Left lung (tissue), 10 donors: ENCODE results near the gene TMEM209. TPM values are rescaled to one million over a fixed set of nuclear protein-coding genes. Genes with fewer than 3 reads are reported as not detected.
A peak's percentile ranks its signal among the peaks of the same experiment; 100 is the strongest.
"Not testable (repeated sequence)": the region's sequence is repeated elsewhere in the genome, so short reads cannot be mapped to it uniquely, and the experiment has no call there.

Experiments
- ATAC-seq: fragments of 200-7000 bp; cut with Tn5 transposase; one replicate; pipeline ENCODE4 v1.9.1; 2020; ENCODE audit warnings: moderate library complexity
- DNase-seq, 4 donors: peaks; one replicate each; pipeline ENCODE4 v3.0.0-alpha.2; 2013 to 2020
- H3K27ac ChIP-seq, 2 donors: fragments of 200-600 bp; sonication (generic) in 1 of 2; one replicate each; pipeline versions ENCODE4 v1.5.0 to v1.8.0; 2020 to 2021
- H3K27me3 ChIP-seq, 2 donors: fragments of 200-600 bp; sonication (generic) in 1 of 2; one replicate each; pipeline versions ENCODE4 v1.5.0 to v1.8.0; 2020 to 2021
- H3K36me3 ChIP-seq, 2 donors: fragments of 200-600 bp; sonication (generic) in 1 of 2; one replicate each; pipeline versions ENCODE4 v1.5.0 to v1.8.0; 2020 to 2021
- H3K4me1 ChIP-seq, 2 donors: fragments of 200-600 bp; one replicate each; pipeline ENCODE4 v1.8.0; 2021
- H3K4me3 ChIP-seq, 2 donors: fragments of 200-600 bp; sonication (generic) in 1 of 2; one replicate each; pipeline versions ENCODE4 v1.5.0 to v1.8.0; 2020 to 2021; ENCODE audit warnings: mild to moderate bottlenecking in 1 of 2
- H3K9me3 ChIP-seq, 2 donors: fragments of 200-600 bp; sonication (generic) in 1 of 2; one replicate each; pipeline versions ENCODE4 v1.5.0 to v1.8.0; 2020 to 2021
- intact Hi-C, 2 donors: fragments of 100-400 bp; cut with DNase I; formaldehyde crosslinking; loops; one replicate each; pipeline versions ENCODE4 v1.11.2 to v1.14.2; 2022
- polyA plus RNA-seq, 6 donors: library from polyadenylated mRNA; unstranded; fragments of 120-200 nt; gene quantifications; one replicate each; pipeline ENCODE4 v1.2.1, GENCODE V29; 2013; ENCODE audit not compliant: insufficient read length in 6 of 6
- total RNA-seq, 2 donors: library from RNA; stranded (reverse); fragmentation: NEBNext Ultra II Directional; extraction: Animal tissue kit (Norgen Biotek cat#: 25700); gene quantifications; one replicate each; pipeline ENCODE4 v1.2.1, GENCODE V29; 2021
- TF ChIP-seq, protein P1 (sequence below), 2 donors: fragments of 200-600 bp; sonication (generic) in 1 of 2; IDR thresholded peaks; one replicate each; pipeline versions ENCODE4 v1.5.0 to v1.8.0; 2021; ENCODE audit warnings: antibody characterized with exemption in 2 of 2
- donor health status: DM: no; HTN: yes; CAD: no.
- donor health status: DM: no; HTN: no; CAD: no.

The TMEM209 gene
- total and polyA plus RNA-seq, 8 donors, result 18.8 to 23.5 (median 20.3) TPM

DNA sequence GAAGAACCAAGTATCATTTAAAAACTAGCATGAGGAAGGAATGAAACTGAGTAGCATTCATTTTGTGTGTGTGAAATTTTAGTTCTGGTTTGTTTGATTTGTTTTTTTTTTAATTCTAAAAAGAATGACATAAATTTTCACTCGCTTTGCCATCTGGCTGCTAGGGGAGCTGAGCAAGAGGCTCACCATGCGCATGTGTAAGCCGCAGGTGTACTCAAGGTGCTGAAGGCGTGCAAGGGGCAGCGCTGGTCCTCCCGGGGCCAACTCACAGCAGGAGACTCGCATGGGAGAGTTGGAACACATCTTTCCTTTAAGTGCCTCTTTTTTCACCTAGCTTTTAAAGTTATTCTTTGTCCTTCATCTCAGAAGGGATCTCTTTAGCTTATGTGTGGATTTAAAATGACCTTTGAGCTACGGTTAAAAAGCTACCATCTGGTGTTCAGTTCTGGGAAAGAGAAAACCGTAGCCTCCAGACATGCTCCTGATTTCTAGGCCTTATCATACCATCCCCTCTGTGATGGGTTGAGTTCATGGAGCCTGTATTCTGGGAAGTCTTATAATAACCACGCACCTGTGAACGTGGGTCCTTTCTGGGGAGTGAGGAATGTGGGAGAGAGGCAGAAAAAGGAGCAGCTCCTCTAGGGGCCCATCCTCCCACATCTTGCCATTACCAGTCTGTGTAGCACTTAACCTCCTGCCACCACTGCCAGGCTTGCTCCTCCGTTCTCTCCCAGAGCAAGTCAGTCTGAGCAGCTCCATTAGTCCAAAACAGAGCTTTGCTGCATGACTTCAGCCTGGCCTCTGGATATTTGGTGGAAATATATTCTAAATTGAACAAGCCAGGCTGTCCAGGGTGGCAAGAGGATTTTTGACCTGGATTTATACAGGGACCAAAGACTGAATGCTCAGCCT lies 73.0 kb downstream of the TMEM209 start:
- Histone ChIP-seq H3K4me1 (no peaks in the 10 kb centered on the region), H3K4me3 (no peak overlapping the region), H3K27me3 (no peaks in the 10 kb centered on the region), H3K36me3 (peaks cover 0 to 89% of the 10 kb centered on the region in 2 donors), H3K27ac (no peak overlapping the region), H3K9me3 (no peaks in the 10 kb centered on the region)
- DNase-seq, result no peak
- intact Hi-C loops, result no loop called here
- ATAC-seq, result no peak
- TF ChIP-seq, protein P1, sequence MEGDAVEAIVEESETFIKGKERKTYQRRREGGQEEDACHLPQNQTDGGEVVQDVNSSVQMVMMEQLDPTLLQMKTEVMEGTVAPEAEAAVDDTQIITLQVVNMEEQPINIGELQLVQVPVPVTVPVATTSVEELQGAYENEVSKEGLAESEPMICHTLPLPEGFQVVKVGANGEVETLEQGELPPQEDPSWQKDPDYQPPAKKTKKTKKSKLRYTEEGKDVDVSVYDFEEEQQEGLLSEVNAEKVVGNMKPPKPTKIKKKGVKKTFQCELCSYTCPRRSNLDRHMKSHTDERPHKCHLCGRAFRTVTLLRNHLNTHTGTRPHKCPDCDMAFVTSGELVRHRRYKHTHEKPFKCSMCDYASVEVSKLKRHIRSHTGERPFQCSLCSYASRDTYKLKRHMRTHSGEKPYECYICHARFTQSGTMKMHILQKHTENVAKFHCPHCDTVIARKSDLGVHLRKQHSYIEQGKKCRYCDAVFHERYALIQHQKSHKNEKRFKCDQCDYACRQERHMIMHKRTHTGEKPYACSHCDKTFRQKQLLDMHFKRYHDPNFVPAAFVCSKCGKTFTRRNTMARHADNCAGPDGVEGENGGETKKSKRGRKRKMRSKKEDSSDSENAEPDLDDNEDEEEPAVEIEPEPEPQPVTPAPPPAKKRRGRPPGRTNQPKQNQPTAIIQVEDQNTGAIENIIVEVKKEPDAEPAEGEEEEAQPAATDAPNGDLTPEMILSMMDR (IDR thresholded peaks at IDR 0.05), result no peak

DNA sequence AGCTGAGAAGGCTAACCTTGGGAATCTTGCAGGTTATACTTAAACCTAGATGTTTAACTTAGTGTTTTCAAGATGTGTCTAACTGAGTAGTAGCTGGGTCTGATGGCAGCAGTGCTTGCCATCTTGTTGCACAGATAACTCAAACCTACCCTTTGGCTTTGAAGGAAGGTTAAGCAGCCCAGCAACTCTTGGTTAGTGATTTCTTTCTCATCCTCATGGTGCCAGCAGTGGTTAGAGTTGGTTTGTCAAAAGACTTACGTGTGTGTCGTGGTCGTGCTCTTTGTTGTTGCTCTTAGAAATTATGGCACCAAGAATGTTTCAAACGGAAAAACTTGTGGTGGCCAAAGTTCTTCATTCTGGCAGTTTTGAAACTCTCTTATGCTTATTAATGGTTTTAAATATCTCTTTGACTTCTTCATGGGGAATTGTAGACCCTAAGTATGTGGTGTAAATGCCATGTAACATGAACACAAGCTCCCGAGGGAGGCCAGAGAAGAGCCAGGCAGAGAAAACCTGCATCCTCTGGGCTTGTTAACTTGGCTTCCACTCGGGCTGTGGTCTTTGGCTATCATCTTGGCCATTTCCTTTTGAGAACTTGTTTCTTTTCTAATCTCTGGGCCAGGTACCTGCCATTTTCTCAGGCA lies 73.9 kb downstream of the TMEM209 start:
- ATAC-seq (no peak), DNase-seq (no peak)
- Histone ChIP-seq H3K27me3 (no peaks in the 10 kb centered on the region), H3K4me1 (no peaks in the 10 kb centered on the region), H3K4me3 (no peak overlapping the region), H3K36me3 (peaks cover 0 to 89% of the 10 kb centered on the region in 2 donors), H3K9me3 (no peaks in the 10 kb centered on the region), H3K27ac (no peak overlapping the region)
- TF ChIP-seq, protein P1 (IDR thresholded peaks at IDR 0.05), result no peak
- intact Hi-C loops, result no loop called here

DNA sequence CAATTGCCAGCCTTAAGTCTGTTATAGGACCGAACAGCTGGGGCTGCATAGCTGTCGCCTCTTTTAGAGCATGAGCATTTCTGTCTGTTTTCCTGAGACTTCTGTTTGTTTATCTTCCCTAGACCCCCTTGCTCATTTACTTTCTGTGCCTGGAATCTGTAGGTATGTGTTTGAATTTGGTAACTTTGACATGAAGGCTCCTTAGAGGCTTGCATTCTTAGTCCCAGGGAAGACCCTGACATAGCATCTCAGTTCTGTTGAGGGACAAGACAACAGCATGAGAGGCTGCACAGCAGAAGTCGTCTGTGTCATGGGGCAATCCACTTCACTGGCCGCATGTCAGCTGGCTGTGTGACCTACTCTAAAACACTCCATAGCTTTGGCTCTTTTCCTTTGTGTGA lies 76.2 kb downstream of the TMEM209 start:
- peaks cover 0 to 92% of the 10 kb centered on the region in 2 donors for H3K36me3 ChIP-seq
- DNase-seq (peak in 2 of 4 donors; percentile 65), ATAC-seq (no peak)
- H3K27ac ChIP-seq, result no peak overlapping the region
- H3K9me3 ChIP-seq, result no peaks in the 10 kb centered on the region
- H3K4me3 ChIP-seq, result no peak overlapping the region
- TF ChIP-seq, protein P1 (IDR thresholded peaks at IDR 0.05), result no peak
- no peaks in the 10 kb centered on the region for H3K27me3 ChIP-seq
- H3K4me1 ChIP-seq, result no peaks in the 10 kb centered on the region
- intact Hi-C loops, result no loop called here

DNA sequence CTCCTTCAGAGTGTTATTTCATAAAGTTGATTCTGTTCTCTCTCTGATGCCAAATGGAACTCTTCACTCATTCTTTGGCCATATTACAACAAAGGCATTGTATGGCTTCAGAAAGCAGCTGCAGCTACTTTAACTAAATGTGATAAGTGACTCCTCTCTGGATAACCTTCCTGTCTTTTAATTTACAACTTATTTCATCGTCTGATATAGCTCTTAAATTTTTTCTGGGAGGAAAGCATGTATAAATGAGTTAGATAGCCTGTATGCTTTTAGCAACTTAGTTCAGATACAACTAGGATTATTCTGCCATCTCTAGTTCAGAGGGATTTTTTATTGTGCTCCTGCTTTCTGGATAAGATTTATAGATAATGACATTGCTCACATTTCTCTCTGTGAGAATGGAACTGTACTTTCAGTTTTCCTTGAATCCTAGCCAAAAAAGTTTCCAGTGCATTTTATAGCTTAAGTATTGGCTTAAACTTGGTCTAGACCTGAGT lies 77.3 kb downstream of the TMEM209 start:
- ATAC-seq, result no peak
- TF ChIP-seq, protein P1 (IDR thresholded peaks at IDR 0.05), result no peak
- H3K36me3 ChIP-seq, result peaks cover 0 to 92% of the 10 kb centered on the region in 2 donors
- H3K4me3 ChIP-seq, result no peak overlapping the region
- H3K4me1 ChIP-seq, result no peaks in the 10 kb centered on the region
- H3K9me3 ChIP-seq, result no peaks in the 10 kb centered on the region
- intact Hi-C loops, result no loop called here
- peak in 2 of 4 donors; percentile 37 to 44 for DNase-seq
- H3K27ac ChIP-seq, result no peak overlapping the region
- no peaks in the 10 kb centered on the region for H3K27me3 ChIP-seq

DNA sequence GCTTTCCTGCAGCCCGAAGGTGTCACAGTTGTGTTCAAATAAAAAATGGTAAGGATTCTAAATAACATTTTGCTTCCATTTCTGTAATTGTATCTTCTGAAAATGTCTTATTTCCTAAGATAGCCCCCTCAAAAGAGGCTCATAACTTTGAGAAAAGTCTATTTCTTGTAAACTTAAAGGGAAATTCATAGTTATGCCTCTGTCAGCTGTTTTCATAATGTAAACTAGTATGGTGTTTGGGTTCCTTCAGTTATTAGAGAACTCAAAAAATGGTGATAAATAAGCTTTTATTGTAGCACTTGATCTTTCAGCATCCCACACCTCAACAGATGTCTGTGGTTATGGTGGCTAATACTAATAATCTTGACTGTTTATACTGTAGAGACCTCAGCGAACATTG lies 77.8 kb downstream of the TMEM209 start:
- H3K4me3 ChIP-seq, result no peak overlapping the region
- H3K9me3 ChIP-seq, result no peaks in the 10 kb centered on the region
- intact Hi-C loops, result no loop called here
- H3K36me3 ChIP-seq, result peaks cover 0 to 92% of the 10 kb centered on the region in 2 donors
- DNase-seq, result no peak
- H3K4me1 ChIP-seq, result no peaks in the 10 kb centered on the region
- no peaks in the 10 kb centered on the region for H3K27me3 ChIP-seq
- ATAC-seq, result no peak
- TF ChIP-seq, protein P1 (IDR thresholded peaks at IDR 0.05), result no peak
- no peak overlapping the region for H3K27ac ChIP-seq

DNA sequence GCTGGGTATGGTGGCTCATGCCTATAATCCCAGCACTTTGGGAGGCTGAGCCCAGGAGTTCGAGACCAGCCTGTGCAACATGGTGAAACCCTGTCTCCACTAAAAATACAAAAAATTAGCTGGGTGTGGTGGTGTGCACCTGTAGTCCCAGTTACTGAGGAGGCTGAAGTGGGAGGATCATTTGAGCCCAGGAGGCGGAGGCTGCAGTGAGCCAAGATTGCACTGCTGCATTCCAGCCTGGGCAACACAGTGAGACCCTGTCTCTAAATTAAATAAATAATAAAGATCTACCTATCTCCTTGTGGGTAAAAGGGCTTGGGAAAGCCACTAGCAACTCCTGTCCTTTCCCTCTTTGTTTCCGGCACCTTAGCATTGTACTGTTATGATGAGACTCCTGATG lies 78.4 kb downstream of the TMEM209 start:
- H3K4me3 ChIP-seq, ATAC-seq, intact Hi-C loops, H3K27ac ChIP-seq, DNase-seq, H3K4me1 ChIP-seq, H3K27me3 ChIP-seq, H3K9me3 ChIP-seq: not testable (repeated sequence)
- H3K36me3 ChIP-seq, result peaks cover 0 to 92% of the 10 kb centered on the region in 2 donors
